SHP77 (cell line): ENCODE data around the gene NOTCH2.

ENCODE experiments used
- DNase-seq, 2 experiments: peaks; one replicate each; lab custom pipeline; 2025; lab: John Stamatoyannopoulos, UW

The NOTCH2 gene

DNA sequence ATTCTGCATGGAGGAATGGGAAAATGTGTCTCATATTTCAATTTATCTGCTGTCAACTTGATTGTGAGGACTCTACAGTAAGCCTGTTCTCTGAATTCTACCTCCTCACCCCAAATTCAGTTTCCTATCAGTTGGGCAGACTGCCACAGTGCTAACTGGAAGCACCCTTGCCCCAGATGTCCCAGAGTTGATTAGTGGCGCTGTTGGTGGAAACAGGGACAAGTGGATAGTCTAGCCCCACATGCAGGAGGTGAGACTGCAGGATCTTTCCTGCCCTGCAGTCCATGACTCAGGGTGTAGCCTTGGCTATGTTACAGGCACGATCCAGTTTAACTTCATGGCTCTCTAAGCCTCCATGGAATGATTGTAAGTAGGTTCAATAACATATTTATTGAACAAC is 195.3 kb downstream of the NOTCH2 start:
- no peak for DNase-seq

DNA sequence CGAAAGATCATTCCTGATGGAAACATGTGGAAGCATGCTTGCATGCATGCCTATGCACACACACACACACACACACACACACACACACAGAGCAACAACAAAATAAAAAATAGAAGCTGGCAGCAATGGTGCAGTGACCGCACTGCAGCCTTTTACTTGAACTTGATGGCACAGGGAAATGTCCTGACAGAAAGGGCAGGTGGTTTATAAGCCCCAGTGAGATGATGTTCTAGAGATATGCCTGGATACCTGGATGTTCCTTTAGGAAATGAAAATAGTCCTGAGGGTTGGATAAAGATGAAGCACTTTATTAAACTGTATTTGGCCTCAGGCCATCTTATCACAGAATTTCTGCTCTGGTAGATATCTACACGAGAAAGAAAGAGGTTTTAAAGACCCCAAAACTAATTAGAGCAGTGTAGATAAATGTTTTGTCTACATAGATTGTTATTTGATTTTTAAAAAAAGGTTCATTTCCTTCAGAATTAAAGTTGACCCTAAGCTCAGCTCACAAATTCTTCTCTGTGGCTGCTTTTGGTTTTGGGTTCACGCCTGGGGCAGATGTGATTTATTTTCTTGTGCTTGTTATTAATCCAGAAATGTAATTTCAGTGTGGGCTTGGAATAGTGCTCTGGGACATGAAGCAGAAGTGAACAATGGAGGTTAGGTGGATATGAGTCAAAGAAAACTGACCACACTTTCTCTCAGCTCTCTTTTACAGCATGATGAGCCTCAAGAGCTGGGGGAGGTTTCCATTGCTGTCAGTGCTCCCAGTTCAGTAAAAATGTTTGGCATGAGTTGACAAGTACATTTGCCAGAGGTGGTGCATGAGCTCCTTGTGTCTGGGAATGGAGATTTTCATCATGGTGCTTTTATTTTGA is 196.1 kb downstream of the NOTCH2 start:
- DNase-seq = no peak

GRCh38 chr1:119871881-119872280 is 197.6 kb downstream of the NOTCH2 start:
- DNase-seq = no peak

DNA sequence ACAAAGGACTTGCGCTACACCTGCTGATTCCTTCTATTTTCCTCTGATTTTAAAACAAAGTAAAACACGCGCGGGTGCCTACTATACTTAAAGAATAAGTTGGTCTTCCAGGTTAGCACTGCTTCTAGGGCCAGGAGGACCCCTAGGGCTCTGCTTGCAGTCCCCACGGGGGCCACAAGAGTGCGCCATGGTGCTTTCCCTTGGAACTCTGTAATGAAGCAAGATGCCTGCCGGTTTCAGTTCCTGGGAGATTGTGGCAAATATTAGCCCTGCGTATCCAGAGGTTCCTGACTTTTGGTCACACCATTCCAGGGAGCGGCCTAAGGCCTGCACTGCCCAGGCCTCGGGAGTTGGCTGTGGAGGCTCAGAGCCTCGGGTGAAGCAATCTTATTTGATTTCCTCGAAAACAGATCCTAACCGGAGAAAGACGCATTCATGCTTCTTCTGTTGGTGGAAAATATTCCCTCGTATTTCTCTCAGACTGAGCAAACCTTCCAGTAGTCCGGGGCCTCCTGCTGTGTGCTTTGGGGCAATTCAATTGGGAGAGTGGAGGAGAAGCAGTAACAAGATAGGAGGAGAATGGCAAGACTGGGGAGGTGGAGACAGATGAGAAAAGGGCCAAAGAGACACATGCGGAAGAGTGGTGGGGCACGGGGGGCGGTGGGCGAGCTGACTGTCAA is 198.4 kb downstream of the NOTCH2 start:
- DNase-seq = peak; percentile 52 to 71

DNA sequence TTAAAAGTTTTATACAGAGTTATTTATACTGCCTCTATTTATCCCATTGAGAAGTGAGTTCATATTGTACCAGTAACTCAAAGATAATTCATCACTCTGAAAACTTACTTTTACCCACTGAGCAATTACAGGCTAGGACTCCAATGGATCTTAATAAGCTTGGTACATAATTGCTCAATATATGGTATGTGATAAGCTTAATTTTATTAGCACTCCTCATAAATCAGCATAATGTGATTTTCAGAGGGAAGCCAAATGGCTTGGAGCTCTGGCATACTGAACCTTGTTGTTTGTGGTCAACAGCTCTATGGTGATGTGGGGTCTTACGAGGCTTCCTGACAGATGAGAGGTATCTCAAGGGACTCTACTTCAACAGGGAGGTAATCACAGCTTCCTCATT is 199.5 kb downstream of the NOTCH2 start:
- DNase-seq = no peak

DNA sequence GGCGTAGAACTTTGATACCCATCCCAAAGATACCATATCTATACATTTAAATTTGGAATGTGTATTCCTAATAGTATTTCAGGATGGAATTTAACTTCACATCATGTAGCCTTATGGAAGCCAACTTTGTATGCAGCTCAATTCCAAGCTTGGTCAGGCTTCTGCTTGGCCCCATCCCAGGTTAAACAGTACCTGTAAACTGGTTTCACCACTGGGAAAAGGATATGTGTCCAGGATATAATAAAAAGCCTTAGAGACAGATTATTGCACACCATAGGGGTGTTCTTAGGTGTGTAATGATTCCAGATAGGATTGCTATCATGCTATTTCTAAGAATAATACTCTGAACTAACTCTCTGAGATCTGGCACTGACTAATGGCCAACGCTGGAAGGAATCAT is 201.3 kb downstream of the NOTCH2 start:
- DNase-seq = no peak

- DNase-seq = no peak
Observed at GRCh38 chr1:119866451-119866850, 203.0 kb downstream of the NOTCH2 start.

DNA sequence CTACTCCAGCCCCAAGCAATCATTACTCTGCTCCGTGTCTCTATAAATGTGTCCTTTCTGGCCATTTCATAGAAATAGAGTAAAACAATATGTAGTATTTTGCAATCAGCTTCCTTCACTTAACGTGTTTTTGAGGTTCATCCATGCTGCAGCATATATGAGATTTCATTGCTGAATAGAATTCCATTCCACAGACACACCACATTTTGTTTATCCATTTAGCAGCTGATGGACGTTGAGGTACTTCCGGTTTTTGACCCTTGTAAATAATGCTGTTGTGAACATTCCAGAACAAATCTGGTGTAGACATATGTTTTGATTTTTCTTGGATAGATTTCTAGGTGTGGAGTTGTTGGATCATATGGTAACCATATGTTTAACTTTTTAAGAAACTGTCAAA is 203.8 kb downstream of the NOTCH2 start:
- no peak for DNase-seq

- no peak for DNase-seq
Observed at GRCh38 chr1:119862276-119862675, 207.2 kb downstream of the NOTCH2 start.
